NCI-H2107 (cell line): ENCODE measurements around the gene CSPG5.

Source experiments
- DNase-seq: peaks from one replicate; lab custom pipeline; 2025; lab: John Stamatoyannopoulos, UW

The CSPG5 gene

GRCh38 chr3:47586746-47587145 is 8.1 kb upstream of the CSPG5 start:
- no peak for DNase-seq

- DNase-seq, result no peak
These were observed 4.8 kb upstream of the CSPG5 start for GRCh38 chr3:47583320-47584075.

- no peak for DNase-seq
These were observed 3.2 kb upstream of the CSPG5 start for GRCh38 chr3:47581835-47582234.

- DNase-seq, result no peak
These were observed 2.8 kb upstream of the CSPG5 start for GRCh38 chr3:47581422-47581821.

GRCh38 chr3:47580481-47580880 is 1.8 kb upstream of the CSPG5 start:
- DNase-seq, result no peak

- no peak for DNase-seq
These were observed 1.2 kb upstream of the CSPG5 start for GRCh38 chr3:47579875-47580274.

GRCh38 chr3:47578119-47578632 is 489 bp downstream of the CSPG5 start:
- DNase-seq, result no peak

- DNase-seq, result no peak
These were observed 1.0 kb downstream of the CSPG5 start for GRCh38 chr3:47577583-47578118.

- DNase-seq, result no peak
These were observed 5.2 kb downstream of the CSPG5 start for GRCh38 chr3:47573190-47574172.

GRCh38 chr3:47571391-47572175 is 7.1 kb downstream of the CSPG5 start:
- no peak for DNase-seq

- no peak for DNase-seq
These were observed 9.8 kb downstream of the CSPG5 start for GRCh38 chr3:47568901-47569300.

GRCh38 chr3:47567149-47567548 is 11.5 kb downstream of the CSPG5 start:
- DNase-seq, result no peak

- DNase-seq, result no peak
These were observed 12.0 kb downstream of the CSPG5 start for GRCh38 chr3:47566667-47567066.

- DNase-seq, result no peak
These were observed 12.7 kb downstream of the CSPG5 start for GRCh38 chr3:47565734-47566550.

GRCh38 chr3:47556351-47556750 is 22.3 kb downstream of the CSPG5 start:
- DNase-seq, result no peak

GRCh38 chr3:47554335-47554734 is 24.3 kb downstream of the CSPG5 start:
- DNase-seq, result no peak

- DNase-seq, result no peak
These were observed 25.3 kb downstream of the CSPG5 start for GRCh38 chr3:47553407-47553806.

- no peak for DNase-seq
These were observed 36.0 kb downstream of the CSPG5 start for GRCh38 chr3:47542471-47543173.

GRCh38 chr3:47541583-47542108 is 37.0 kb downstream of the CSPG5 start:
- no peak for DNase-seq

GRCh38 chr3:47540281-47540680 is 38.4 kb downstream of the CSPG5 start:
- DNase-seq, result no peak
